GM12892 (cell line): ENCODE data around the gene ADGRL3.

Experiments used
- POLR2A ChIP-seq: IDR thresholded peaks from 2 replicates; pipeline ENCODE4 v1.6.1; 2011; ENCODE audit warnings: low read depth, low read length, control low read depth
- POLR2AphosphoS5 ChIP-seq: IDR thresholded peaks from 2 replicates; pipeline ENCODE4 v1.6.1; 2011; ENCODE audit warnings: low read depth, low read length, control low read depth
- TAF1 ChIP-seq: IDR thresholded peaks from 2 replicates; pipeline ENCODE4 v1.6.1; 2011; ENCODE audit warnings: low read depth, mild to moderate bottlenecking, control low read depth, low read length, borderline replicate concordance

DNA sequence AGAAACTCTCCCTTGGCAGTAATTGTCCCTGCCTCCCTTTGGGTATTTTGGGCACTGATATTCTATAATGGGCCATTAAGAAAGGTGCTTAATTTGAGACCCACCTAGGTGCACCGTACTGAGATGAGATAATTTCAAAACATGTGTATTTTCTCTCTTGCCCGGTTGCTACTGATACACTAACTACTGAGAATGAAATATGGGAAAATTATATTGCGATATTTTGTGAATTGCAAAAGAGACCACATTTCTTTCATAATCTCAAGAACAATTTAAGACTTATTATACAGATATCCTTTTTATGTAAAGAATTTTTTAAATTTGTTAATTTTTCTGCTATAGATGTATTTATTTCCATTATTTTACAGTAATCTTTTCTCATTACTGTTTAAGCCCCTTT lies 284.9 kb downstream of the ADGRL3 start:
- TF ChIP-seq POLR2A (no peak), POLR2AphosphoS5 (no peak), TAF1 (no peak)
